A673 (cell line): Measurements from ENCODE around the gene RPL37A.

ENCODE experiments used
- EZH2 ChIP-seq: fragments of 200-600 bp; sonication (generic); IDR thresholded peaks from 2 replicates; pipeline ENCODE4 v1.6.1; 2017; ENCODE audit warnings: borderline replicate concordance, low read depth, mild to moderate bottlenecking, mixed read lengths, antibody characterized with exemption, low read length; ENCODE audit not compliant: poor library complexity, severe bottlenecking
- TF ChIP-seq, protein P1 (sequence below): fragments of 300-800, 200-600 bp; sonication (generic); conservative IDR thresholded peaks from 2 replicates; pipeline ENCODE4 v1.5.1; 2017; ENCODE audit warnings: low read depth, mild to moderate bottlenecking, antibody characterized with exemption, low read length, moderate library complexity, mixed read lengths

DNA sequence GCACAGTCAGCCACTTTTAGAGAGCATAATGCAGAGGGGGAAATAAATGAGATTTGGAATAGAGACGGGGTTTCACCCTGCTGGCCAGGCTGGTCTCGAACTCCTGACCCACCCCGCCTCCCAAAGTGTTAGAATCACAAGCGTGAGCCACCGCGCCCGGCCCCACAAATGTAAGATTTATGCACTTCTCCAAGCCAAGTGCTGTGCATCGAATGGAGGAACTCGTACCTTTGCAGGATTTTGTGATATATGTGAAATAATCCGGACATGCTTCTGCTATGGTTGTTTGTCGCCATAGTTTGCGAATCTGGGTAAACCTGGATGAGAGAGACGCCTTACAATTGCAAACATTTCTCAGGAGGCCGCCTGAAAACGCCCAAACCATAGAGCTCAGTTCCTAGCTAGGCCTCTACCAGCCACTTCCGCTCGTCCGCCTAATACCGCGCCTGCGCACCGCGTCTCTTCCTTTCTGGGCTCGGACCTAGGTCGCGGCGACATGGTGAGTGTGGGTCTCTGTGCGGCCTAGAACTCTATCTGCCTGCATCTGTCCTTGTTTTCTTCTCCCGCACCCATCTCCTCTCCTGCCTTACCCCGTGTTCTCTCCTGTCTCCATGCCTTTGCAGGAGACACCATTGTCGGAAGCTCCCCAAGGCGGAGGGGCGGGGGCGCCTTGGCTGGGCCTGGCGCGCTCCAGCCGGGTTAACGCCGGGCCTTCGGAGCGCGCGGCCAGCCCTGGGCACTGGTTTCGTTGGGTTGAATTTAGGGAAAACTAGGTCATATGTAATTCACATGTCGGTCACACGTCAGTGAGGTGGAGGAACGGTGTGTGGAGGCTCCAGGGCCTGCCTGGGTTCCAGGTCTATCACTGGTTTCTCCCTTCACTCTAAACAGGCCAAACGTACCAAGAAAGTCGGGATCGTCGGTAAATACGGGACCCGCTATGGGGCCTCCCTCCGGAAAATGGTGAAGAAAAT lies at the start of gene RPL37A:
- TF ChIP-seq, protein P1, sequence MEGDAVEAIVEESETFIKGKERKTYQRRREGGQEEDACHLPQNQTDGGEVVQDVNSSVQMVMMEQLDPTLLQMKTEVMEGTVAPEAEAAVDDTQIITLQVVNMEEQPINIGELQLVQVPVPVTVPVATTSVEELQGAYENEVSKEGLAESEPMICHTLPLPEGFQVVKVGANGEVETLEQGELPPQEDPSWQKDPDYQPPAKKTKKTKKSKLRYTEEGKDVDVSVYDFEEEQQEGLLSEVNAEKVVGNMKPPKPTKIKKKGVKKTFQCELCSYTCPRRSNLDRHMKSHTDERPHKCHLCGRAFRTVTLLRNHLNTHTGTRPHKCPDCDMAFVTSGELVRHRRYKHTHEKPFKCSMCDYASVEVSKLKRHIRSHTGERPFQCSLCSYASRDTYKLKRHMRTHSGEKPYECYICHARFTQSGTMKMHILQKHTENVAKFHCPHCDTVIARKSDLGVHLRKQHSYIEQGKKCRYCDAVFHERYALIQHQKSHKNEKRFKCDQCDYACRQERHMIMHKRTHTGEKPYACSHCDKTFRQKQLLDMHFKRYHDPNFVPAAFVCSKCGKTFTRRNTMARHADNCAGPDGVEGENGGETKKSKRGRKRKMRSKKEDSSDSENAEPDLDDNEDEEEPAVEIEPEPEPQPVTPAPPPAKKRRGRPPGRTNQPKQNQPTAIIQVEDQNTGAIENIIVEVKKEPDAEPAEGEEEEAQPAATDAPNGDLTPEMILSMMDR = no peak
- no peak for TF ChIP-seq EZH2
